Fibroblast of villous mesenchyme (primary cell): Measurements from ENCODE around the gene AADAC. TPM values are rescaled to one million over a fixed set of nuclear protein-coding genes. Genes with fewer than 3 reads are reported as not detected.

Experiments
- DNase-seq: peaks from one replicate; pipeline ENCODE4 v3.0.0-alpha.2; 2010; ENCODE audit warnings: low read depth
- H3K4me3 ChIP-seq: 2 replicates; pipeline ENCODE4 v1.5.1; 2011; ENCODE audit warnings: low read depth, mild to moderate bottlenecking, low read length
- total RNA-seq: library from RNA; depleted of rRNA; stranded (reverse); fragments of >200 nt; gene quantifications from 2 replicates; pipeline ENCODE4 v1.2.3, GENCODE V29; 2012
- TF ChIP-seq, protein P1 (sequence below): IDR thresholded peaks from 2 replicates; pipeline ENCODE4 v1.5.1; 2012; ENCODE audit warnings: low read depth, mild to moderate bottlenecking, low read length; ENCODE audit not compliant: insufficient read depth

Gene AADAC
- total RNA-seq, 1 donor: not detected

DNA sequence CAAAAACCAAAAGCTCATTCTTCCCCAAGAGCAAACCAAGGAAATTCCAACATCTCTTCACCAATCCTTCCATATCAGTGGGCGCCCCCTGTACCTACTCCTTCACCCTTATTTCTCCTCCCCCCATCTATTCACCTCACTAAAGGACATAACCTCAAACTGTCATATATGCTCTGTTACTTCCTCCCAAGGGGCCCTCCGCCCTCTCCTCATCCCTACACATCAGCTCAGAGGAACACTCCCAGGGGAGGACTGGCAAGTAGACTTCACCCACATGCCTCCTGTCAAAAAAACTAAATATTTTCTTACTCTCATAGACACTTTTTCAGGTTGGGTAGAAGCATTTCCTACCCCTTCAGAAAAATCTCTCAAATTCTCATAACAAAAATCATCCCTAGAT is 2.4 kb upstream of the AADAC start:
- no peak overlapping the region for H3K4me3 ChIP-seq
- DNase-seq: no peak
- TF ChIP-seq, protein P1, sequence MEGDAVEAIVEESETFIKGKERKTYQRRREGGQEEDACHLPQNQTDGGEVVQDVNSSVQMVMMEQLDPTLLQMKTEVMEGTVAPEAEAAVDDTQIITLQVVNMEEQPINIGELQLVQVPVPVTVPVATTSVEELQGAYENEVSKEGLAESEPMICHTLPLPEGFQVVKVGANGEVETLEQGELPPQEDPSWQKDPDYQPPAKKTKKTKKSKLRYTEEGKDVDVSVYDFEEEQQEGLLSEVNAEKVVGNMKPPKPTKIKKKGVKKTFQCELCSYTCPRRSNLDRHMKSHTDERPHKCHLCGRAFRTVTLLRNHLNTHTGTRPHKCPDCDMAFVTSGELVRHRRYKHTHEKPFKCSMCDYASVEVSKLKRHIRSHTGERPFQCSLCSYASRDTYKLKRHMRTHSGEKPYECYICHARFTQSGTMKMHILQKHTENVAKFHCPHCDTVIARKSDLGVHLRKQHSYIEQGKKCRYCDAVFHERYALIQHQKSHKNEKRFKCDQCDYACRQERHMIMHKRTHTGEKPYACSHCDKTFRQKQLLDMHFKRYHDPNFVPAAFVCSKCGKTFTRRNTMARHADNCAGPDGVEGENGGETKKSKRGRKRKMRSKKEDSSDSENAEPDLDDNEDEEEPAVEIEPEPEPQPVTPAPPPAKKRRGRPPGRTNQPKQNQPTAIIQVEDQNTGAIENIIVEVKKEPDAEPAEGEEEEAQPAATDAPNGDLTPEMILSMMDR: no peak

DNA sequence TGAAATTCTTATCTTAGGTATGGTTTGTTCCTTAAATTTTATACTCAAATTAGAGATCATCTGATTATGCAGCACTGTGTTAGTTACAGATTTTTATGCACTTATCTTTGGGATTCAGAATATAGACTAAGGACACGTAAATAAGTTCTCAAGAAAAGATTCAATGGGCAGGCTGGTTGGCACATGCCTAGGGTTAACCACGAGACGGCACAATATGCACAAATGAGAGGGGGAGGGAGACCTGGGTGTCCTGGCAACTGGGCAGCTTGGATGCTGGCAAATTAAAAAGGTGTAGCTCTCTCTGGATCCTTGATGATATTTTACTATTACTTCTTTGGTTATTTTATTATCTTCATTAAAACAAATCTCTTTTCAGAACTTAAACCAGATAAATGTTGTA is 672 bp downstream of the AADAC start:
- no peak overlapping the region for H3K4me3 ChIP-seq
- DNase-seq: no peak
- TF ChIP-seq, protein P1: no peak

GRCh38 chr3:151816091-151816604 is 2.2 kb downstream of the AADAC start:
- H3K4me3 ChIP-seq: no peak overlapping the region
- DNase-seq: peak; percentile 79
- TF ChIP-seq, protein P1: no peak

- TF ChIP-seq, protein P1: no peak
- DNase-seq: no peak
- no peak overlapping the region for H3K4me3 ChIP-seq
These were observed 3.6 kb downstream of the AADAC start for GRCh38 chr3:151817473-151817872.

DNA sequence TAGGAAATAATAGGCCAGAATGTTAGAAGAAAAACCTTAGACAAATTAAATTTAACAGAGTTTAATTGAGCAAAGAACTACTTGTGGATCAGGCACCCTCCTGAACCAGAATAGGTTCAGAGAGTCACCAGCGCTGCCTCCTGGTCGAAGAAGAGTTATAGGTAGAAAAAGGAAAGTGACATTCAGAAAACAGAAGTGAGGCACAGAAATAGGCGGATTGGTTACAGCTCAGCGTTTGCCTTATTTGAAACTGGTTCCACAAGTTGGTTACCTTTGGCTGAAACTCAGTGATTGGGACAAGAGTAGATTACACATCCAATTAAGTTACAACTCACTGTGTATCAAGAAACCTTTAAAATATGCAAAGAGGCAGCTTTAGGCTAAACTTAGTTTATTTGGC is 4.4 kb downstream of the AADAC start:
- TF ChIP-seq, protein P1: no peak
- no peak for DNase-seq
- H3K4me3 ChIP-seq: no peak overlapping the region

DNA sequence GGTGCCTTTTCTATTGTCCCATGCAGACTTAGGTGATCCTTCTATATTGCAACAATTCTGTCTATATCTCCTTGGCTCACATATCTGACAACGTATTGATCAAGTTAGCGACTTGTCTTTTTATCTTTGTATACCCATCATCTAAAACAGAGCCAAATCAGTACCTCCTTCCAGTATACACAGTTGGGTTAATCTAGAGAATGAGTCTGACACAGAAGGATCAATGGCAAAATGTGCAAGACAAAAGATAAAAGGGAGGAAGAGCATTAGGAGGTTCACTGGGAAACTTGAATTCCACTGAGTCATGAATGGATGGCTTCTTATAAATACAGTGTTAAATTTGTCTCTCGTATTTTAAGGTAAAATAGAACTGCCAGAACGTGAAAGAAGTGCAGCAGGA is 6.0 kb downstream of the AADAC start:
- H3K4me3 ChIP-seq: no peak overlapping the region
- TF ChIP-seq, protein P1: no peak
- DNase-seq: no peak

DNA sequence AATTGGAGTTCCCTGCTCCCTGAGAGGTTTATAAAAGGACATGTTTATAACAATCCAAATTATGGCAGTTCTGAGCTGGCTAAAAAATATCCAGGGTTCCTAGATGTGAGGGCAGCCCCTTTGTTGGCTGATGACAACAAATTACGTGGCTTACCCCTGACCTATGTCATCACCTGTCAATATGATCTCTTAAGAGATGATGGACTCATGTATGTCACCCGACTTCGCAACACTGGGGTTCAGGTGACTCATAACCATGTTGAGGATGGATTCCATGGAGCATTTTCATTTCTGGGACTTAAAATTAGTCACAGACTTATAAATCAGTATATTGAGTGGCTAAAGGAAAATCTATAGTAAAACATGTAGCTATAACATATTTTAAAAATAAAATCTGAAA is 13.9 kb downstream of the AADAC start:
- no peak for DNase-seq
- no peak overlapping the region for H3K4me3 ChIP-seq
- TF ChIP-seq, protein P1: no peak
